Activated T-cell treated with anti-CD3 and anti-CD28 coated beads, Interleukin-2, amount 50 U/mL, for 48 hours (primary cell): ENCODE results near the gene ARCN1.

Experiments
- DNase-seq, 2 experiments: peaks; one replicate each; pipeline ENCODE4 v3.0.0-alpha.2; 2020

ARCN1 gene

GRCh38 chr11:118572061-118572980 is at the start of gene ARCN1:
ARCN1 (plus strand) TSS chr11:118572409; CDS start chr11:118572548, 139 bp downstream.
- DNase-seq: peak; percentile 84 to 87

- DNase-seq: peak in 1 of 2 experiments; percentile 15
Observed at GRCh38 chr11:118522571-118523072, 49.6 kb upstream of the ARCN1 start.

GRCh38 chr11:118524356-118524755 is 47.9 kb upstream of the ARCN1 start:
- DNase-seq: no peak

GRCh38 chr11:118524757-118525470 is 47.3 kb upstream of the ARCN1 start:
- no peak for DNase-seq

- no peak for DNase-seq
Observed at GRCh38 chr11:118526688-118527087, 45.5 kb upstream of the ARCN1 start.

- no peak for DNase-seq
Observed at GRCh38 chr11:118527109-118527508, 45.1 kb upstream of the ARCN1 start, which contains the start of gene TTC36. TTC36 (plus strand) TSS chr11:118527474; CDS start chr11:118527495, 21 bp downstream.

GRCh38 chr11:118528511-118528910 is 43.7 kb upstream of the ARCN1 start:
- DNase-seq: no peak

- DNase-seq: peak in 1 of 2 experiments; percentile 20
Observed at GRCh38 chr11:118529584-118530175, 42.5 kb upstream of the ARCN1 start.

GRCh38 chr11:118530180-118530682 is 42.0 kb upstream of the ARCN1 start:
- DNase-seq: peak in 1 of 2 experiments; percentile 46

- peak; percentile 79 to 87 for DNase-seq
Observed at GRCh38 chr11:118530683-118531596, 41.3 kb upstream of the ARCN1 start, which contains the start of gene TMEM25. TMEM25 (plus strand) TSS chr11:118531192; CDS start chr11:118531802, 610 bp downstream.

- peak in 1 of 2 experiments; percentile 47 for DNase-seq
Observed at GRCh38 chr11:118531597-118532084, 40.6 kb upstream of the ARCN1 start.

- no peak for DNase-seq
Observed at GRCh38 chr11:118532091-118532490, 40.1 kb upstream of the ARCN1 start.

GRCh38 chr11:118532852-118533768 is 39.1 kb upstream of the ARCN1 start:
- no peak for DNase-seq

GRCh38 chr11:118533769-118534729 is 38.2 kb upstream of the ARCN1 start:
- no peak for DNase-seq

GRCh38 chr11:118535261-118535660 is 36.9 kb upstream of the ARCN1 start:
- DNase-seq: no peak

- no peak for DNase-seq
Observed at GRCh38 chr11:118536726-118537125, 35.5 kb upstream of the ARCN1 start.

GRCh38 chr11:118537409-118537980 is 34.7 kb upstream of the ARCN1 start:
- no peak for DNase-seq

GRCh38 chr11:118544010-118544646 is 28.1 kb upstream of the ARCN1 start:
- DNase-seq: no peak
